Lower lobe of right lung (tissue), 2 donors: ENCODE measurements around the gene PSMC5. TPM values are rescaled to one million over a fixed set of nuclear protein-coding genes. Genes with fewer than 3 reads are reported as not detected.
"Not testable (repeated sequence)": the region's sequence is repeated elsewhere in the genome, so short reads cannot be mapped to it uniquely, and the experiment has no call there.

Experiments used
- ATAC-seq, 2 donors: fragments of 200-7000 bp; cut with Tn5 transposase; one replicate each; pipeline ENCODE4 v1.9.1; 2020 to 2022; ENCODE audit warnings: mild to moderate bottlenecking in 2 of 2, moderate library complexity in 2 of 2
- DNase-seq: peaks from one replicate; pipeline ENCODE4 v3.0.0-alpha.2; 2020
- H3K27ac ChIP-seq: fragments of 200-600 bp; one replicate; pipeline ENCODE4 v1.8.0; 2022
- H3K27me3 ChIP-seq: fragments of 200-600 bp; one replicate; pipeline ENCODE4 v1.8.0; 2022; ENCODE audit warnings: low read depth
- H3K36me3 ChIP-seq: fragments of 200-600 bp; one replicate; pipeline ENCODE4 v1.8.0; 2022; ENCODE audit warnings: mild to moderate bottlenecking
- H3K4me1 ChIP-seq: fragments of 200-600 bp; one replicate; pipeline ENCODE4 v1.8.0; 2022
- H3K4me3 ChIP-seq: fragments of 200-600 bp; one replicate; pipeline ENCODE4 v1.8.0; 2022; ENCODE audit warnings: mild to moderate bottlenecking
- H3K9me3 ChIP-seq: fragments of 200-600 bp; one replicate; pipeline ENCODE4 v1.8.0; 2022
- intact Hi-C: fragments of 100-400 bp; cut with DNase I; formaldehyde crosslinking; loops from one replicate; pipeline ENCODE4 v1.11.0; 2022
- total RNA-seq: library from RNA; stranded (reverse); fragmentation: NEBNext Ultra II Directional; extraction: Animal tissue kit (Norgen Biotek cat#: 25700); gene quantifications from one replicate; pipeline ENCODE4 v1.2.1, GENCODE V29; 2021
- TF ChIP-seq, protein P1 (sequence below): fragments of 200-600 bp; IDR thresholded peaks from one replicate; pipeline ENCODE4 v1.8.0; 2022; ENCODE audit warnings: antibody characterized with exemption, mild to moderate bottlenecking
- donor health status: DM: no; HTN: yes; CAD: no; lungs with severe emphysema.

The PSMC5 gene
- total RNA-seq, 1 donor from 2014 or later = 98.6 TPM

GRCh38 chr17:63854709-63855108 is 27.5 kb downstream of the PSMC5 start:
- no peaks in the 10 kb centered on the region for H3K27me3 ChIP-seq
- intact Hi-C loops = no loop called here
- DNase-seq (no peak), ATAC-seq (no peak)
- H3K4me3 ChIP-seq = no peak overlapping the region
- H3K27ac ChIP-seq = no peak overlapping the region
- TF ChIP-seq, protein P1, sequence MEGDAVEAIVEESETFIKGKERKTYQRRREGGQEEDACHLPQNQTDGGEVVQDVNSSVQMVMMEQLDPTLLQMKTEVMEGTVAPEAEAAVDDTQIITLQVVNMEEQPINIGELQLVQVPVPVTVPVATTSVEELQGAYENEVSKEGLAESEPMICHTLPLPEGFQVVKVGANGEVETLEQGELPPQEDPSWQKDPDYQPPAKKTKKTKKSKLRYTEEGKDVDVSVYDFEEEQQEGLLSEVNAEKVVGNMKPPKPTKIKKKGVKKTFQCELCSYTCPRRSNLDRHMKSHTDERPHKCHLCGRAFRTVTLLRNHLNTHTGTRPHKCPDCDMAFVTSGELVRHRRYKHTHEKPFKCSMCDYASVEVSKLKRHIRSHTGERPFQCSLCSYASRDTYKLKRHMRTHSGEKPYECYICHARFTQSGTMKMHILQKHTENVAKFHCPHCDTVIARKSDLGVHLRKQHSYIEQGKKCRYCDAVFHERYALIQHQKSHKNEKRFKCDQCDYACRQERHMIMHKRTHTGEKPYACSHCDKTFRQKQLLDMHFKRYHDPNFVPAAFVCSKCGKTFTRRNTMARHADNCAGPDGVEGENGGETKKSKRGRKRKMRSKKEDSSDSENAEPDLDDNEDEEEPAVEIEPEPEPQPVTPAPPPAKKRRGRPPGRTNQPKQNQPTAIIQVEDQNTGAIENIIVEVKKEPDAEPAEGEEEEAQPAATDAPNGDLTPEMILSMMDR = no peak
- H3K9me3 ChIP-seq = no peaks in the 10 kb centered on the region
- H3K4me1 ChIP-seq = no peaks in the 10 kb centered on the region
- H3K36me3 ChIP-seq = no peaks in the 10 kb centered on the region

GRCh38 chr17:63855185-63855584 is 28.0 kb downstream of the PSMC5 start:
- H3K27ac ChIP-seq = no peak overlapping the region
- no peaks in the 10 kb centered on the region for H3K27me3 ChIP-seq
- TF ChIP-seq, protein P1 = no peak
- no peaks in the 10 kb centered on the region for H3K4me1 ChIP-seq
- no peak overlapping the region for H3K4me3 ChIP-seq
- intact Hi-C loops = no loop called here
- H3K9me3 ChIP-seq = no peaks in the 10 kb centered on the region
- DNase-seq = no peak
- no peaks in the 10 kb centered on the region for H3K36me3 ChIP-seq
- no peak for ATAC-seq

GRCh38 chr17:63856425-63856824 is 29.2 kb downstream of the PSMC5 start:
- ATAC-seq, H3K4me3 ChIP-seq, DNase-seq, H3K36me3 ChIP-seq, intact Hi-C loops, H3K27me3 ChIP-seq, H3K27ac ChIP-seq, H3K4me1 ChIP-seq, H3K9me3 ChIP-seq: not testable (repeated sequence)

DNA sequence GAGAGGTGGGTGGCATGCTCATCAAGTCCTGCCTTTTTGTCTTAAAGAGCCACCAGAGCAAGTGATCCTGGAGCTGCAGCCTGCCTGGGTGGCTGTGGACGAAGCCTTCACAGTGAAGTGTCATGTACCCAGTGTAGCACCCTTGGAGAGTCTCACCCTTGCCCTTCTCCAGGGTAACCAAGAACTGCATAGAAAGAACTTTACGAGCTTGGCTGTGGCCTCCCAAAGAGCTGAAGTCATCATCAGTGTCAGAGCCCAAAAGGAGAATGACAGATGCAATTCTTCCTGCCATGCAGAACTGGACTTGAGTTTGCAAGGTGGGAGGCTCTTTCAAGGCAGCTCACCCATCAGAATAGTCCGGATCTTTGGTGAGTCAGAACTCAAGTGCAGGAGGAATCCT is 32.0 kb downstream of the PSMC5 start:
- DNase-seq = no peak
- H3K4me1 ChIP-seq = no peaks in the 10 kb centered on the region
- H3K27ac ChIP-seq = no peak overlapping the region
- H3K36me3 ChIP-seq = no peaks in the 10 kb centered on the region
- ATAC-seq = no peak
- H3K4me3 ChIP-seq = no peak overlapping the region
- no peaks in the 10 kb centered on the region for H3K27me3 ChIP-seq
- TF ChIP-seq, protein P1 = no peak
- intact Hi-C loops = no loop called here
- no peaks in the 10 kb centered on the region for H3K9me3 ChIP-seq

DNA sequence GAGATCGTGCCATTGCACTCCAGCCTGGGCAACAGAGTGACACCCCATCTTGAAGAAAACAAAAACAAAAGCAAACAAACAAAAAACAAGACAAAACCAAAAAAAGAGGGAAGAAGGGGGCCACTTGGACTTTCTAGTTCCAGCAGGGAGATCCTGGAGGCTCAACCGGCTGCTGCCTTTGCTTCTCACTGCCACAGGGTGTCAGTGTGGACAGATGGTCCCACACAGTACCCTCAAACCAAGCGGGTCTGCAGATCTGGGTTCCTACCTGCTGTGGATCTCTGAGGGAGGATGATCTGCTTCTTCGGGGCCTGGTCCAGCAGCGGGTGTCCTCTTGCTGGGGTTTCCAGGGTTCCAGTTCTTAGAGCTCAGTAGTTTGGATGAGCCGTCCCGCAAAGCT is 39.4 kb downstream of the PSMC5 start:
- ATAC-seq = not testable (repeated sequence)

DNA sequence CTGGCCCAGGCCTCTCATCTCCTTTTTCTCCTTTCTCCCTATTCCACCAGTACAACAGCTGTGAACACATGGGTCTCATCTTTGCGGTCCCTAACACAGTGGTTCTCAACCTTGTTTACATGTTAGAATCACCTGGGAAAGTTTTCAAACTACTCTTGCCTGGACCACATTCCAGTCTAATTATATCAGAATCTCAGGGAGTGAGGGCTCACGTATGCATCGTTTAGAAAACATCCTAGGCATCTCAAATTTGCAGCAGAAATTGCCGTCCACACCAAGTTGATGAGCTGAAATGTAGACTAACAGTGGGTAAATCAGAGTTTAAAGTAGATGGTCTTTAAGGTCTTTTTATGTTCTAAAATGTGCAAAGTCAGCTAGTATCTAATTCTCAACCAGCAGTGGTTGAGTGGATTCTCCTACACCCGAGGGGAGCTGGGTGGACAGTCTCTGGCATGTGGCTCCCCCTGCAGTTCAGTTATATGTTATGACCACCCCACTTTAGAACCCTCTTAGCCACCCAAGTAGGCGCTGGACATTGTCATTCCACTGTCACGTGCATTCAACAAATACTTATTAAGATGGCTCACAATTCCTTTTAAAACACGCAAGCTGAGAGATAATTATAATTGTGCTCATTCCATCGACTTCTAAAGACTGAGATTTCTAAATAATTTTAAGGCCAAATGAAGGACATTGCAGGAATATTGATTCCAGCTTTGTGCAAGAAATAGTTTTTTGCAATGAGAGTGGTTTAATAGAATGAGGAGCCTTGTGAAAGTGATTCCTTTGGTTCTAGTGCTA is 42.5 kb downstream of the PSMC5 start:
- peak; percentile 56 to 74 for ATAC-seq
- intact Hi-C loops, H3K9me3 ChIP-seq, H3K36me3 ChIP-seq, DNase-seq, H3K27me3 ChIP-seq, H3K4me1 ChIP-seq, H3K27ac ChIP-seq, H3K4me3 ChIP-seq: not testable (repeated sequence)

More for the DNA sequence above, 39.4 kb downstream of the PSMC5 start:
- H3K27me3 ChIP-seq, H3K4me1 ChIP-seq, DNase-seq, H3K27ac ChIP-seq, H3K9me3 ChIP-seq, H3K36me3 ChIP-seq, H3K4me3 ChIP-seq, intact Hi-C loops: not testable (repeated sequence)

DNA sequence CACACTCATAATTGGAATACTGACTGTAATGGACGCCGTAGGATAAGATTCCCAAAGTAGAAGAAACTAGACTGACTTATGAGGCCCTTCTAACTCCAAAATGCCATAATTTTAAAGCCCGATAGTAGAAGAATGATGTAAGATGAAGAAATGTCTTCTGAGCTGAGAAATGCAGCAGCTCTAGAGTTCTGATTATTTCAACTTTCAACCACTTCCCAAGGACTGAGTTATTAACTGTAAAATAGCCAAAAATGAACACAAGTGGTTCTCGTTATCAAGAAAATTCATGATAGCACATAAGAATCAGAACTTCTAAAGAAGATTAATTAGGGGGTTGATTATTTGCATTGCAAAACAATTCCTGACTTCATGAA is 43.0 kb downstream of the PSMC5 start:
- ATAC-seq, H3K36me3 ChIP-seq, intact Hi-C loops, DNase-seq, H3K27me3 ChIP-seq, H3K9me3 ChIP-seq, H3K4me3 ChIP-seq, H3K4me1 ChIP-seq, H3K27ac ChIP-seq: not testable (repeated sequence)

DNA sequence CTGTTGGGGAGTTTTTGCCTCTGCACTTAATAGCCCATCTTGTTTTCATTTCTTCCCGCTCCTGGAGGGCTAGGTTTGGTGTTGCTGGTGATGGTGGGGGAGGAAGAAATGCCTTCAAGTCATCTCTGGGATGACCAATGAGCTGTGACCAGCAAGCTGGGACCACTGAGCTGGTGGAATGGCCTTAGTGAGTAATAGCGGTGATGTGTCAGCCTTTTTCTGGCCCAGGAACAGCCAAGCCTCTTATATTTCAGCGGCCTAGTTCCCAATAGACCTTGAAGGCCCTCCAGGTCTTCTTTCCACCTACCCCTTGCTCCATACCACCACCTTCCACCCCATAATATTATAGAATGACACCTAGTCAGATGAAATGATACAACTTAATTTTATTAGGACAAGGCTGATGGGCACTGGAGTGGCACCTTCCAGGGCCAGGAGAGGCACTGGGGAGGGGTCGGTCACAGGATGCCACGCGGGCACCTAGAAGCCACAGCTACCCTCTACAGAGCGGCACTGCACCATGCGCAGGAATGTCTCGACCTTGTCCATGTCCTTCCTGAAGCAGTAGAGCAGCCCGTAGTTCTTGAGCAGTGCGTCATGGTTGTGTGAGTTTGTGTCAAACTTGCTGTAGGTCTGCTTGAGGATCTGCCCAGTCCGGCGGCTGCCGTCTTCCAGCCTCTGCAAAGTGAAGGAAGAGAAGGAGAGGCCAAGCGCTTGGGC is 44.6 kb downstream of the PSMC5 start:
- H3K36me3 ChIP-seq, DNase-seq, ATAC-seq, H3K4me3 ChIP-seq, H3K9me3 ChIP-seq, H3K4me1 ChIP-seq, intact Hi-C loops, H3K27ac ChIP-seq, H3K27me3 ChIP-seq: not testable (repeated sequence)

DNA sequence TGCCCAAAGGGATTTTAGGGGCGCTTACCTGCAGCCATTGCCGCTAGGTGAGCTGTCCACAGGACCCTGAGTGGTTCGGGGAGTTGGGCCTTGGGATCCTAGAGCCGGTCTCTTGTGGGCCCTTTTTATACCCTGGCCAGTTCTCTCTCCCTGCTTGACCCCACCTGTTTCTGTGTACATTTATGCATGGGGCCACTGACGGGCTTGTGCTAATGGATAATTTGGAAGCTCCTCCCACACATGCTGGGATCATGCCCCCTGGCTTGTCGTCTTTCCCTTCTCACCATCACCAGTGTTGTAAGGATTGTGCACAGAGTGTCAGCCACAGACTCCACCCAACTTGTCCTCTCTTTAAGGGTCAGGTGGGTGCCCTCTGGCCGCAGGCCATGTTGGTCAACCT is 46.3 kb downstream of the PSMC5 start, which contains the start of gene CSH2:
TSS of gene CSH2 (minus strand) at position 101 of the 400 bp plus-strand sequence. CDS start at position 38, 63 bp downstream.
- intact Hi-C loops, H3K4me1 ChIP-seq, H3K9me3 ChIP-seq, ATAC-seq, H3K4me3 ChIP-seq, H3K36me3 ChIP-seq, DNase-seq, H3K27me3 ChIP-seq, H3K27ac ChIP-seq: not testable (repeated sequence)

DNA sequence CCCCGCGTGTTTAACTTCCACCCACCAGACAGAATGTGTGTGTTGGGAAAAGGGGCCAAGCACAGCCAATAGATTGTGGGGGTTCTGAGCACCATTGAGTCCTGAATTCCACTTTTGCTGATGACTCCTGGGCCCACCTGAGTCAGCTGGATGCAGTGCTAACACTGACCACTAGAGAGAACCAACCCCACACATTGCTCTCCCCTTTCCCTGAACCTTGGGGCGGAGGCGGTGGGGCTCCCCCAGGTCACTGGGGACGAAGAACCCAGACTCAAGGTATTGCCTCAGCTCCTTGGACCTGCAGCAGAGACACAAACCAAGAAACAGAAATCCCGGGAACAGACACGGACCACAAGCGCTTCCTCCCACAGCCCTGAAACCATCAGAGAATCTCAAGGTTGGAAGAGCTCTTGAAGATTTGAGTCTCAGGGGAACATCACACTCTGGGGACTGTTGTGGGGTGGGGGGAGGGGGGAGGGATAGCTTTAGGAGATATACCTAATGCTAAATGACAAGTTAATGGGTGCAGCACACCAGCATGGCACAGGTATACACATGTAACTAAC is 46.9 kb downstream of the PSMC5 start:
- intact Hi-C loops, ATAC-seq: not testable (repeated sequence)

More for the DNA sequence above, 46.9 kb downstream of the PSMC5 start:
- not testable (repeated sequence) for H3K36me3 ChIP-seq, DNase-seq, H3K4me3 ChIP-seq, H3K27ac ChIP-seq, H3K4me1 ChIP-seq, H3K9me3 ChIP-seq, H3K27me3 ChIP-seq
